ENCODE measurements around the gene DNAJC1.

Gene DNAJC1

GRCh38 chr10:21728618-21729017 is 274.9 kb downstream of the DNAJC1 start:
- Histone ChIP-seq H3K27me3 (replicated peaks; ENCODE audit: insufficient read depth, low read length) (no peaks in the 10 kb centered on the region), H3K4me1 (ENCODE audit: low read length) (peaks cover 13% of the 10 kb centered on the region), H3K27ac (ENCODE audit: low read length) (no peak overlapping the region), H3K79me2 (ENCODE audit: low read length) (no peaks in the 10 kb centered on the region), H2AFZ (ENCODE audit: low read length) (no peak overlapping the region), H3F3A (ENCODE audit: insufficient read depth, low read length) (peaks cover 13% of the 10 kb centered on the region), H3K4me3 (ENCODE audit: low read length) (no peak overlapping the region), H4K20me1 (ENCODE audit: insufficient read depth, low read length) (no peaks in the 10 kb centered on the region), H3K9ac (ENCODE audit: low read length) (no peak overlapping the region), H3K9me2 (replicated peaks; ENCODE audit: insufficient read depth, low read length) (no peaks in the 10 kb centered on the region), H3K4me2 (ENCODE audit: low read depth, low read length) (no peak overlapping the region), H3K36me3 (replicated peaks; ENCODE audit: insufficient read depth, low read length) (no peaks in the 10 kb centered on the region), H3K9me3 (replicated peaks; ENCODE audit: insufficient read depth, low read length) (no peaks in the 10 kb centered on the region)
- DNase-seq: no peak
- no peak for TF ChIP-seq EZH2phosphoT487 (IDR thresholded peaks at IDR 0.05; ENCODE audit: low read length)
- TF ChIP-seq EZH2 (optimal IDR thresholded peaks at IDR 0.05; ENCODE audit: low read depth, low read length): no peak
- no peak for TF ChIP-seq CTCF (IDR thresholded peaks at IDR 0.05; ENCODE audit: low read length)

GRCh38 chr10:21727452-21728168 is 275.9 kb downstream of the DNAJC1 start:
- TF ChIP-seq EZH2 (optimal IDR thresholded peaks at IDR 0.05; ENCODE audit: low read depth, low read length) (no peak), EZH2phosphoT487 (IDR thresholded peaks at IDR 0.05; ENCODE audit: low read length) (no peak), CTCF (IDR thresholded peaks at IDR 0.05; ENCODE audit: low read length) (no peak)
- no peak overlapping the region for H3K4me3 ChIP-seq (ENCODE audit: low read length)
- no peaks in the 10 kb centered on the region for H4K20me1 ChIP-seq (ENCODE audit: insufficient read depth, low read length)
- no peak overlapping the region for H3K9ac ChIP-seq (ENCODE audit: low read length)
- H3K4me2 ChIP-seq (ENCODE audit: low read depth, low read length): no peak overlapping the region
- H3K9me3 ChIP-seq (replicated peaks; ENCODE audit: insufficient read depth, low read length): no peaks in the 10 kb centered on the region
- H3K36me3 ChIP-seq (replicated peaks; ENCODE audit: insufficient read depth, low read length): no peaks in the 10 kb centered on the region
- no peak overlapping the region for H3K27ac ChIP-seq (ENCODE audit: low read length)
- H2AFZ ChIP-seq (ENCODE audit: low read length): no peak overlapping the region
- no peak for DNase-seq
- H3K4me1 ChIP-seq (ENCODE audit: low read length): peaks cover 13% of the 10 kb centered on the region
- peaks cover 13% of the 10 kb centered on the region for H3F3A ChIP-seq (ENCODE audit: insufficient read depth, low read length)
- H3K27me3 ChIP-seq (replicated peaks; ENCODE audit: insufficient read depth, low read length): no peaks in the 10 kb centered on the region
- H3K79me2 ChIP-seq (ENCODE audit: low read length): no peaks in the 10 kb centered on the region
- no peaks in the 10 kb centered on the region for H3K9me2 ChIP-seq (replicated peaks; ENCODE audit: insufficient read depth, low read length)

- Histone ChIP-seq H3K27ac (ENCODE audit: low read length) (no peak overlapping the region), H3F3A (ENCODE audit: insufficient read depth, low read length) (peaks cover 13% of the 10 kb centered on the region)
Measured at GRCh38 chr10:21726601-21727225, 276.8 kb downstream of the DNAJC1 start.

More at GRCh38 chr10:21726601-21727225, 276.8 kb downstream of the DNAJC1 start:
- TF ChIP-seq EZH2phosphoT487 (IDR thresholded peaks at IDR 0.05; ENCODE audit: low read length): no peak
- no peak for TF ChIP-seq CTCF (IDR thresholded peaks at IDR 0.05; ENCODE audit: low read length)
- TF ChIP-seq EZH2 (optimal IDR thresholded peaks at IDR 0.05; ENCODE audit: low read depth, low read length): no peak
- no peaks in the 10 kb centered on the region for H4K20me1 ChIP-seq (ENCODE audit: insufficient read depth, low read length)
- H2AFZ ChIP-seq (ENCODE audit: low read length): no peak overlapping the region
- no peaks in the 10 kb centered on the region for H3K9me3 ChIP-seq (replicated peaks; ENCODE audit: insufficient read depth, low read length)
- H3K4me1 ChIP-seq (ENCODE audit: low read length): peaks cover 13% of the 10 kb centered on the region
- no peak overlapping the region for H3K4me2 ChIP-seq (ENCODE audit: low read depth, low read length)
- no peaks in the 10 kb centered on the region for H3K36me3 ChIP-seq (replicated peaks; ENCODE audit: insufficient read depth, low read length)
- H3K4me3 ChIP-seq (ENCODE audit: low read length): no peak overlapping the region
- H3K79me2 ChIP-seq (ENCODE audit: low read length): no peaks in the 10 kb centered on the region
- no peak for DNase-seq
- H3K9ac ChIP-seq (ENCODE audit: low read length): no peak overlapping the region
- H3K9me2 ChIP-seq (replicated peaks; ENCODE audit: insufficient read depth, low read length): no peaks in the 10 kb centered on the region
- no peaks in the 10 kb centered on the region for H3K27me3 ChIP-seq (replicated peaks; ENCODE audit: insufficient read depth, low read length)
